D341Med (cell line): ENCODE data around the gene MVB12B.

Source experiments
- DNase-seq: peaks from one replicate; pipeline ENCODE4 v3.0.0; 2012; ENCODE audit warnings: low spot score

MVB12B gene

DNA sequence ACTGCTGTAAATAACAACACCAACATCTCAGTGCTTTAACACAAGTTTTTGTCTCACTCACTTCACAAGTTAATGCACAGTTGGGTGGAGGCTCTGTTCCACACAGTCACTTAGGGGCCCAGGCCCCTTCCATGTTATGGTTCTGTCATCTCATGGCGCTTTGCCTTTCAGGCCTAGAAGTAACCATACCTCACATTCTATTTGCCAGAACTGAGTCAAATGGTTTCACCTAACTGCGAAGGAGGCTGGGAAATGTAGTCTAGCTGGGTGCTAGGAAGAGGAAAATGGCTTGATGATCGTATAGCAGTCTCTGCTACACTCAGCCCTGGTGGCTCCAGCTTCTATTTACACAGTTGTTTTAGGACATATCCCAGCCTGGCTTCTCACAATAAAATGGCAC is 23.1 kb upstream of the MVB12B start:
- DNase-seq: no peak

DNA sequence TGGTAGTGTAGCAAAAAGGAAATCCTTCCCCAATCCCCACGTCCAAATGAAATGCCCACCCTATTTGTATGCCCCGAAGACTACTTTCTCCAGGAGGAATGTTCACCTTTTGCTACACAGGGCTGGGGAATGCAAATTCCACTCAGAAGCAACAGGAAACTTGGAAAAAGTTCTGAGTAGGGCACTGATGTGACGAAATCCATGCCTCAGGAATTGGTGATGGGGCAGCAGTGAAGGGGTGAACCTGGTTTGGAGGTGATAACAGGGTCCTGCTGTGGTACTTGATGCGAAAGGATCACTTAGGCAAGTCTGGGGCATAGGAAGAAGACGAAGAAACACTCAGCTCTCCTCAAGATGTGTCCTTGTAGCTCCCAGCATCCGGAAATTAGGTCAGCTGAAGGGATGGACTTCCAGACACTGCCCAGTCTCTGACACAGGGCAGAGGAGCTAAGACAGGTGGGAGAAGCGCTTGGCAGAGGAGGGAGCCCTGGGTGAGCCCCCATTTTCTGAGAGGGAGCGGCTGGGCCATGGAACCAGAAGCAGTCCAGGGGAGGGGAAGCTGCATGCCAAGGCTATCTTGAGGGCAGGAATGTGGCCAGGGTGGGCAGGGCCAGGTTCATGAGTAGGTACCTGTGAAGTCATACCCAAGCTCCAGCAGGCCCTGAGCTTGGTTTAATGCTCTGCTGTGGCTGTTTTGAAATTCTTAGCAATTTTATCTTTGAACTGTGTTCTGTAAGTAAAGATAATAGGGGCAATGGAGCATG is 22.2 kb upstream of the MVB12B start:
- no peak for DNase-seq

DNA sequence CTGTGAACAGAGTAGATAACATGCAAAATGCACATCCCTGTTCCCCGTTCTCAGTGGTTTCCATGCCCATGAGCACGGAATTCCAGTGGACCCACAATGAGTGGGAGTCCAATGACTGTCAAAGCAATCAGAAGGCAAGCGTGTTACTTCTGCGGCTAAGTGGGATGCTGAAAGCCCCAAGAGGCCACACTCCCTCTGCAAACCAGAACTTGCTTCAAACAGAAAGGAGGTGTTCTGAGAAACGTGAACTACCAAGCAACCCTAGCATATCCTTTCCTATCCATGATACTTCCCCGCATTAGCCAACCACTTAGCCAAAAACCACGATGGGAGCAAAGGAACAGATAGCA is 21.7 kb upstream of the MVB12B start:
- no peak for DNase-seq

DNA sequence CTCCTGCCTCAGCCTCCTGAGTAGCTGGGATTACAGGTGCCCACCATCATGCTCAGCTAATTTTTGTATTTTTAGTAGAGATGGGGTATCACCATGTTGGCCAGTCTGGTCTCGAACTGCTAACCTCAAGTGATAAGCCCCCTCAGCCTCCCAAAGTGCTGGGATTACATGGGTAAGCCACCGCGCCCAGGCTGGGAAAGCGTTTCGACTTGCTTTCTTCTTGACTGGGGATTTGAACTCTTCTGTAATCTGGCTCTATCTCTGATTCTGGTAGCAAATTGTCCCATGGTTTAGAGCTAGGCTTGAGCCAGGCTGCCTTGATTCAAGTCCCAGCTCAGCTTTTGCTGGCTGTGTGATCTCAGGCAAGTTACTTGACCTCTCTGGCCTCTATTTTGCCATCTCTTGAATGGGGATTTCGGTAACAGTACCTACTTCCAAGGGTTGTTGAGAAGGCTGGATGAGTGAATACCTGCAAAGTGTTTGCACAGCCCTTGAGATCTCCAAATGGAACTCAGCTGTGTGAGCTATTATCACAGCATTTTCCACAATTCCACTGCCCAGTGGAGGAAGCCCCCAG is 20.5 kb upstream of the MVB12B start:
- no peak for DNase-seq

DNA sequence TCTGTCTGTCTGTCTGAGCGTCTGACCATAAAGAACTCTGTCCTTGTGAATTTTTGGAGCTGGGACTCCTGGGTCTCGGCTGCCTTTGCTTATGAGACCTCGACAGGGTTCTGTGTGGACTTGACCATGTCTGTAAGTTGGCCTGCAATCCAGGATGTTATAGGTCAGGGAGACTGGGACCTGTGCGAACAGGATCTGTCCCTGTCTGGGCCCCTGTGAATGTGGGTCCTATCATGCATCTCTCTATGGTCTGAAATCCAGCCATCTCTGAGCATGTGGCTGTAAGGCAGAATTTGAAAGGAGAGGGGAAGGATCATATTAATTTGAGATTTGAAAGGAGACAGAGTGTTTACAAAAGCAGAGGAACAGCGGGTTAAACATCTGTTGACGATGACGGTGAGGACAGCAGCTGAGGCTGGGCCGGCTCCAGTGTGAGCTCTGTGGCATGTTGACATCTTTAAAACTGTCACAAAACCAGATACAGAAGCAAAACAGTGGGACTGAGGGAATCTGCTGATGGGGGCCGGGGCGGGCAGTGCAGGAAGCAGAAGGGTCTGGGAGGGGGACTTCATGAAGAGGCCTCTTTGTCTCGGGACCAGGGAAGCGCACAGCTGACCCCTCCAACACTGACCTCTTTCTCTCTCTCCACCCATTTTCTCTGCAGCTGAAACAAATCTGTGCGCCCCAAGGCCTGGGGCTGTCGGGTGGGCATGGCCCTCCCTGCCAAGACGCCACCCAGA is 19.1 kb upstream of the MVB12B start:
- no peak for DNase-seq

- no peak for DNase-seq
These were observed 17.0 kb upstream of the MVB12B start for GRCh38 chr9:126309427-126310189.

GRCh38 chr9:126312584-126313551 is 13.8 kb upstream of the MVB12B start:
- no peak for DNase-seq

DNA sequence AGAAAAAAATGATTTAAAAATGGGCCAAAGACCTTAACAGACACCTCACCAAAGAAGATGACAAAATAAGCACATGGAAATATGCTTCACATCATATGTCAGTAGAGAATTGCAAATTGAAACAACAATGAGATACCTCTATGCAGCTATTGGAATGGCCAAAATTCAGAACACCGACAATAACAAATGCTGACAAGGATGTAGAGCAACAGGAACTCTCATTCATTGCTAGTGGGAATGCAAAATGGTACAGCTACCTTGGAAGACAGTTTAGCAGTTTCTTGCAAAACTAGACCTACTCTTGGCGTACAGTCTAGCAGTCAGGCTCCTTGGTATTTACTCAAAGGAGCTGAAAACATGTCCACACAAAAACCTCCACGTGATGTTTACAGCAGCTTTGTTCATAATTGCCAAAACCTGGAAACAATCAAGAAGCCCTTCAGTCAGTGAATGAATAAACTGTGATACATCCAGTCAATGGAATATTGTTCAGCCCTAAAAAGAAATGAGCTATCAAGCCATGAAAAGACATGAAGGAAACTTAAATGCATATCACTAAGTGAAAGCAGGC is 10.5 kb upstream of the MVB12B start:
- no peak for DNase-seq

DNA sequence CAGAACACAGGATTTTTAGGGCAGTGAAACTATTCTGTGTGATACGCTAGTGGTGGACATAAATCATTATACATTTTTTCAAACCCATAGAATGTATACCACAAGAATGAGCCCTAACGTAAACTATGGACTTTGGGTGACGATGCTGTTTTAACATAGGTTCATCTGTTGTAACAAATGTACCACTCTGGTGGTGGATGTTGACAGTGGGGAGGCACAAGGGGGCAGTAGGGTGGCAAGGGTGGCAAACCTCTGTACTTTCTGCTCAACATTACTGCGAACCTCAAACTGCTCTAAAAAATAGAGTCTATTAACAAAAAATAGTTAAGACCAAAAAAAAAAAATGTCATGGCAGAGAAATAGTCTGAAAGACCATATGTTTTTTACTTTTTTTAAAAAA is 9.1 kb upstream of the MVB12B start:
- DNase-seq: no peak

DNA sequence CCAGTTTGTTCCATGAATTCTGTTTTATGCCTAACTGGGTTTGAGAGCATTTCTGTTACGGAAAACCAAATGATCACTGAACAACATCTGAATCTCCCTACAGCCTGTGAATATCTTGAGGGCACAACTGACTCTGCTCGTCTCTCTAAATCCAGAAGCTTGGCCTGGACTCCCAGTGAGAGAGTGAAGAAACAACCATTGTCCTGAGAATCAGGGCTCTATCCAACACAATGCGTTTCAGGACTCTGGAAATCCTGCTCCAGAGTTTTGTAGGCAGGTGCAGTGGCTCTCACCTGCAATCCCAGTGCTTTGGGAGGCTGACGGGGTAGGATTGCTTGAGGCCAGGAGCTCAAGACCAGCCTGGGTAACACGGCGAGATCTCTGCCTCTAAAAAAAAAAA is 7.8 kb upstream of the MVB12B start:
- DNase-seq: no peak

DNA sequence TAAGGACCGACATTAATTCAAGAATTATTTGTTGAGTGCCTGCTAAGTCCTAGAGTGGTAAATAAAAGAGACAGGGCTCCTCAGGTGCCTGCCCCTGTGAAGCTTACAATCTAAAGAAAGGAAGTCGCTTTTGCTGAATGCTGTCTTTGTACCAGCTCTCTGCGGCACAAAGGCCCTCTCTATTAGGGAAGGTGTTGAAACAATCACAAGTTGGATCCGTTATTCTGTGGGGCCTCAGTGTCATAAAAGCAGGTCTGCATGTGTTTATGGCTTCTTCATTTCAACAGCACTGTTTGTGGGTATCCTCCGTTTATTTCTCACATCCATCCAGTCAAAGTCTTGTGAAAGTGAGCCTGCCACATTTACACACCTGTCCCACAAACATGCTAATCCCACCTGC is 7.0 kb upstream of the MVB12B start:
- no peak for DNase-seq

- no peak for DNase-seq
These were observed 6.3 kb upstream of the MVB12B start for GRCh38 chr9:126320158-126320922.

DNA sequence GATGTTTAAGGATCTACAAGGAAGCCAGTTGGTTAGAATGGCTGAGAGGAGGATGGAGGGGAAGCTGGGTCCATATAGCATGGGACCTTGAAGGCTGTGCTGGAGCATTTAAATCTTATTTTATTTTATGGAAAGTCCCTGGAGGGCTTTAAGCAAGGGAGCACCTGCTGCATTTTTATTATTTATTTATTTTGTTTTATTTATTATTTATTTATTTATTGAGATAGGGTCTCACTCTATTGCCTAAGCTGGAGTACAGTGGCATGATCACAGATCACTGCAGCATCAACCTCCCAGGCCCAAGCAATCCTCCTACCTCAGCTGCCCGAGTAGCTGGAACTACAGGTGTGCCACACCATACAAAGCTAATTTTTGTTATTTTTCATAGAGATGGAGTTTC is 4.9 kb upstream of the MVB12B start:
- DNase-seq: no peak

GRCh38 chr9:126325821-126326220 is 808 bp upstream of the MVB12B start:
- DNase-seq: no peak

DNA sequence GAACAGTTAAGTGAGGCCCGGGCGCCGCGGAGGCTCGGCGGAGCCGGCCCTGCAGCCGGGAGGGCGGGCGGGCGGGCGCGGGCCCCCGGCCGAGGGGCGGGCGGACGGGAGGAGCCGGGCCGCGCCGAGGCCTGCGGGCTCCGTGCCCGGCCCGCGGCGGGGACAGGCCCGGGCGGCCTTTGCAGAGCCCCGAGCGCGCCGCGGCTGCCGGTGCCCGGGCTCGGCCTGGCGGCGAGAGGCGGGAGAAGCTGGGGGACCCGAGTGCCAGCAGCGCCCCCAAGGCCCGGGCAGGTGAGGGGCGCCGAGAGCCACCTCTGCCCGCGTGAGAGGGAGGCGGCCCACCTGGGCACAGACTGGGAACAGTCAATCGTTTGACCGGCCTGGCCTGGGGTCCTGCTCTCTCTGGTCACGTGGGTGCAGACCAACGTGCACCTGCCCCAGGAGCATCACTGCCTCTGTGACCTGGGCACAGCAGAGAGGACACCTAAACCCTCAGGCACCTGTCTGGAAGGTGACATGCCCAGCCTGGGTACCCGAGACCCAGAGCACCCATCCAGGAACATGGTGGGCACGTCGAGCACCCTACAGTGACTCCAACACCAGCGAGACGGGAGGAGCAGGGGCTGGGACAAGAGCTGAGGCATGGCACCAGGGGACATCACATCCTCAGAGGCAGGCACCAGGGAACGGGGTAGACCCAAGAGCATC is 531 bp downstream of the MVB12B start:
- peak; percentile 82 for DNase-seq

DNA sequence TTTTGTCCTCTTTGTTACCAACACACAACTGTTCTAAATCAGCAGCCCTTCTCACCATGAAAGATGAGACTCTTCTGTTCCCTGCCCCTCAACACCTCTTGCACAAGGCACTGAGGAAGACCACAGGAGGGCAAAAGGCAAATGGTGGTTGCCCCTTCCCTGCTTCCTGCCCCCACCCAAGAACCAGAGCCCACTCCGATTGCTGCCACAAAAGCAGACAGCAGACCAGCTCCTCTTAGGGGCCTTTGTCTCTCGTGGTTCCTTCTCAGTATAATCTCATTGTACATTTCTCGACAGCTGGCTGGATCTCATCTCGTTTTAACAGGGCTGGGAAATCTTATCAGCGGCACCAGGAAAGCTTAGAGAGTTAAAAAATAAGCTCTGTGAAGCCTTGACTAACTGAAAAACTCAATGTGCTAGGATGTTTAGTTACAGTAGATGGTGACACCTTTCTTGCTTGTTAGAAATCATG is 1.1 kb downstream of the MVB12B start:
- DNase-seq: peak; percentile 61

DNA sequence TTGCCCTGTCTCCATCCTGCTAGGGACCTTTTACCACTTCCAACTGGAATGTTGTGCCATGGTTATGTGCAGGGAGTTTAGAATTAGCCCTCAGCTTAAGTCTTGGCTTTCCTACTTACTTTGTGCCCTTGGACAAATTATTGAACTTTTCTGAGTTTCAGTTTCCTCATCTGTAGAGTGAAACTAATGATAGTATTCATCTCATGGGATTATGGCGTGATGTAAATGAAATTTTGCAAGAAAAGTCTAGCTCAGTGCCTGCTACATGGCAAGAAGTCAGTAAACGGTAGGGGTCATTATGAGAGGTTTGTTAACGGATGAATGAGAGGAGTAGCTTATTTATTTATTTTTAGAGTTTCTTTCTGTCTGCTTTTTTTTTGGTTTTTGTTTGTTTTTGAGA is 1.8 kb downstream of the MVB12B start:
- no peak for DNase-seq

DNA sequence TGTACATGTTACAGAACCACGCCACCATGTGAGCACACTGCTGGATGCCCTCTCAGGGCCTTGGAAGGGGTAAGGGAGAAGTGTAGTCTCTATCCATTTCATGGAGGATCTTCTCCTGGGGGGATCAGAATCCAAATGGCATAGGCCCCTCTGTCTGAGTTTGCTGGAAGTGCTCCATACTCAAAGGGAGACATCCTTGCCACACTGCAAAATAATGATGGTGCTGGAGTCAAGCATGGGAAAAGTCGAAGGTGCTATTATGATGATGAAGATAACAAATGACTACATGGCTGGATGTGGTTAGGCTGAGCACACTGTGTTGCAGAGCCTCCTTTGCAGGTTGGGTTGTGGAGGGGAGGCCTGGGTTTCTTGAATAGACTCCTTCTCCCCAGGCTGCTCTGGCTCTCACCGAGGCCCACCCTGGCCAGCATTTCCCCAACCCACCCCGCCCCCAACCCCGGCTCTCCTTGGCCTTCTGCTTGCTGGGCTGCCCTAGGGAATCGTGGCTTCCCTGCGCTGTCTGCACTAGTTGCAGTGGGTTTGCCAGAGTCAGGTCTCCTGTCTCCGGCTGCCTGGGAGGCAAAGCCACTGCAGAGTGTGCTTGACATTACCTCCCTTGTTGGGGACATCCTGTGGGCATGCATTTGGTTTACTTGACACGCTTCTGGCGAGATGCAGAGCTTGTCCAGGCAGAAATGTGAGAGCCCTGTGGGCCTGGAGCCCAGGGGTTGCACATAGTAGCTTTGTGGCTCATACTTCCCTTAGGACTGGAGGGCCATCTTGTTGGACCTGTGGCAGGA is 3.0 kb downstream of the MVB12B start:
- no peak for DNase-seq

DNA sequence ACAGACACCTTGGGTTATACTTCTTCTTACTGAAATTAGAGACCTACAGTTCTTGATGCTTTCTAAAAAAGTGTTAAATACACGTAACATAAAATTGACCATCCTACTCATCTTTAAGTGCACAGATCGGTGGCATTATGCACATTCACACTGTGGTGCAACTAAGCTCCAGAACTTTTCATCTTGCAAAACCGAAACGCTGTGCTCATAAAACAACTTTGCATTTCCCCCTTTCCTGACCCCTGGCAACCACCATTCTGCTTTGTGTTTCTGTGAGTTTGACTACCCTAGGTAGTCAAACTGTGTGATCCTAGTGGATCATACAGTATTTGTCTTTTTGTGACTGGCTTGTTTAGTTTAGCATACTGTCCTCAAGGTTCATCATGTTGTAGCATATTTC is 3.9 kb downstream of the MVB12B start:
- DNase-seq: no peak
